ENCODE measurements around the gene TNFAIP8L1.

Gene TNFAIP8L1

DNA sequence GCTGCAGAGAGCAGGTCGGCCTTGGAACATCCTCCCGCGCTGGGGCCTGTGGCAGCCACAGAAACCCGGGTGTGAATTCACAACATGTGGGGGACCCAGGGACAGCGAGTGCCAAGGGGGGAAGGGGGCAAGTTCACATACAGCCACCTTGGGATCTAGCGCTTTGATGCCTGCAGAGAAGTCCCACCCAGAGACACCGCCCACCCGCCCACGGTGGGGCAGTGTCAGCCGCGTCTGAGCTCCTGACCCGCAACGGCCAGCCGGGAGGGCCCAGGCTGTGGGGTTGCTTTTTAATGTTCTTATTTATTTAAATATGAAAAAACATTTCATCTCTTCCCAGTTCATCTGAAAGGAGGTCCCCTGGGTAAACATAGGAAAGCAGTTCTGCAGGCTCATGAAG lies 17.9 kb downstream of the TNFAIP8L1 start:
- Histone ChIP-seq H3K9me2 (replicated peaks; ENCODE audit: insufficient read depth, low read length) (no peaks in the 10 kb centered on the region), H3K36me3 (replicated peaks; ENCODE audit: insufficient read depth, low read length) (0 out of 2 replicates have a peak, but pooled peaks cover 4% of the 10 kb centered on the region)

DNA sequence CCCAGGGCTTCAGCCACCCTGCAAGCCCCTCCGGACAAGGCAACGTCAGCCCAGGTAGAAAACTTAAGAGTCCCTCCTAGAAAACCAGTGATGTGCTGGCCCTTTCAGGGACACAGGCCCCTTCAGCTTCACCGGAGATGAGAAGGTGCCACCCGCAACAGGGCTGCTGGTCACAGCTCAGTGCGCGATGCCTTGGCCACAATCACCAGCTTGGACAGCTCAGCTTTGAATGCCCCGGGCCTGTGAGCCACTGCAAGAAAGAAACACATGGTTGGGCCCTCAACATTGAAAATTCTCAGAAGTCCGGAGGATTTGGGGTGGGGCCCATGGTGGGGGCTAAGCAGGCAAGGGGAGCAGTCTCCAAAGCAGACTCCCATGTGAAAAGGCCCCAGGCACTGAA lies 18.5 kb downstream of the TNFAIP8L1 start:
- Histone ChIP-seq H3K9me2 (replicated peaks; ENCODE audit: insufficient read depth, low read length) (no peaks in the 10 kb centered on the region), H3K79me2 (ENCODE audit: low read length) (no peaks in the 10 kb centered on the region), H3K27ac (ENCODE audit: low read length) (no peak overlapping the region), H2AFZ (ENCODE audit: low read length) (no peak overlapping the region), H3K36me3 (replicated peaks; ENCODE audit: insufficient read depth, low read length) (0 out of 2 replicates have a peak, but pooled peaks cover 4% of the 10 kb centered on the region), H3K9me3 (replicated peaks; ENCODE audit: insufficient read depth, low read length) (no peaks in the 10 kb centered on the region), H3K4me1 (ENCODE audit: low read length) (no peaks in the 10 kb centered on the region), H4K20me1 (ENCODE audit: insufficient read depth, low read length) (no peaks in the 10 kb centered on the region), H3K9ac (ENCODE audit: low read length) (no peak overlapping the region), H3K4me2 (ENCODE audit: low read depth, low read length) (no peak overlapping the region), H3F3A (ENCODE audit: insufficient read depth, low read length) (peaks cover 6% of the 10 kb centered on the region; the same call in 1 of the 2 replicates), H3K4me3 (ENCODE audit: low read length) (no peak overlapping the region), H3K27me3 (replicated peaks; ENCODE audit: insufficient read depth, low read length) (no peaks in the 10 kb centered on the region)
- TF ChIP-seq, protein P1, sequence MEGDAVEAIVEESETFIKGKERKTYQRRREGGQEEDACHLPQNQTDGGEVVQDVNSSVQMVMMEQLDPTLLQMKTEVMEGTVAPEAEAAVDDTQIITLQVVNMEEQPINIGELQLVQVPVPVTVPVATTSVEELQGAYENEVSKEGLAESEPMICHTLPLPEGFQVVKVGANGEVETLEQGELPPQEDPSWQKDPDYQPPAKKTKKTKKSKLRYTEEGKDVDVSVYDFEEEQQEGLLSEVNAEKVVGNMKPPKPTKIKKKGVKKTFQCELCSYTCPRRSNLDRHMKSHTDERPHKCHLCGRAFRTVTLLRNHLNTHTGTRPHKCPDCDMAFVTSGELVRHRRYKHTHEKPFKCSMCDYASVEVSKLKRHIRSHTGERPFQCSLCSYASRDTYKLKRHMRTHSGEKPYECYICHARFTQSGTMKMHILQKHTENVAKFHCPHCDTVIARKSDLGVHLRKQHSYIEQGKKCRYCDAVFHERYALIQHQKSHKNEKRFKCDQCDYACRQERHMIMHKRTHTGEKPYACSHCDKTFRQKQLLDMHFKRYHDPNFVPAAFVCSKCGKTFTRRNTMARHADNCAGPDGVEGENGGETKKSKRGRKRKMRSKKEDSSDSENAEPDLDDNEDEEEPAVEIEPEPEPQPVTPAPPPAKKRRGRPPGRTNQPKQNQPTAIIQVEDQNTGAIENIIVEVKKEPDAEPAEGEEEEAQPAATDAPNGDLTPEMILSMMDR (IDR thresholded peaks at IDR 0.05; ENCODE audit: low read length) = no peak
- TF ChIP-seq EZH2 (optimal IDR thresholded peaks at IDR 0.05; ENCODE audit: low read depth, low read length) = no peak
- TF ChIP-seq EZH2phosphoT487 (IDR thresholded peaks at IDR 0.05; ENCODE audit: low read length) = no peak
- DNase-seq = no peak

More for the DNA sequence above, 17.9 kb downstream of the TNFAIP8L1 start:
- Histone ChIP-seq H3K4me2 (ENCODE audit: low read depth, low read length) (no peak overlapping the region), H3F3A (ENCODE audit: insufficient read depth, low read length) (peaks cover 6% of the 10 kb centered on the region; the same call in 1 of the 2 replicates), H3K4me3 (ENCODE audit: low read length) (no peak overlapping the region), H3K27ac (ENCODE audit: low read length) (no peak overlapping the region), H3K9me3 (replicated peaks; ENCODE audit: insufficient read depth, low read length) (no peaks in the 10 kb centered on the region), H2AFZ (ENCODE audit: low read length) (no peak overlapping the region), H3K4me1 (ENCODE audit: low read length) (no peaks in the 10 kb centered on the region), H3K79me2 (ENCODE audit: low read length) (no peaks in the 10 kb centered on the region), H3K27me3 (replicated peaks; ENCODE audit: insufficient read depth, low read length) (no peaks in the 10 kb centered on the region), H4K20me1 (ENCODE audit: insufficient read depth, low read length) (no peaks in the 10 kb centered on the region), H3K9ac (ENCODE audit: low read length) (no peak overlapping the region)
- DNase-seq = no peak
- TF ChIP-seq, protein P1 (IDR thresholded peaks at IDR 0.05; ENCODE audit: low read length) = no peak
- TF ChIP-seq EZH2 (optimal IDR thresholded peaks at IDR 0.05; ENCODE audit: low read depth, low read length) = no peak
- no peak for TF ChIP-seq EZH2phosphoT487 (IDR thresholded peaks at IDR 0.05; ENCODE audit: low read length)

DNA sequence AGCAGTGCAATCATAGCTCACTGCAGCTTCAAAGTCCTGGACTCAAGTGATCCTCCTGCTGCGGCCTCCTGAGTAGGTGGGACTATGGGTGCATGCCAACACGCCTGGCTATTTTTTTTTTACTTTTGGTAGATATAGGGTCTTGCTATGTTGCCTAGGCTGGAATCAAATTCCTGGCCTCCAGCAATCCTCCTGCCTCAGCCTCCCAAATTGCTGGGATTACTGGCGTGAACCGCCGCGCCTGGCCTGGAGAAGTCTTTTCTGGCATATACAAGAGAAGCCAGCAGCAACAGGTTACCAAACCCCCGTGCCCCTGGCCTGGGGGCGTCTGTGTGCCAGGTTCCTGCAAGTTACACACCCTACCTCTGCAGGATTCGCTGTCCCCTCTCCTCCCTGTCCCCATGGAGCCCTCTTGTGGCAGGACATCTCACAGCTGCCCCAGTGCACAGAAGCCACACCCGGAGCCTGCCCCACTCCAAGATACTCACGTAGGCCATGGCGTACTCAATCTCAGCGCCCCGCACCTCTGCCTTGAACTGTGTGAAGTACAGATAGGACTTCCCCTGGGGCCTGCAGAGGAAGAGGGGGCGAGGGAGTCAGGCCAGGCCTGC lies 21.0 kb downstream of the TNFAIP8L1 start:
- Histone ChIP-seq H3K27ac (ENCODE audit: low read length) (no peak overlapping the region), H3F3A (ENCODE audit: insufficient read depth, low read length) (peaks cover 2% of the 10 kb centered on the region; the same call in 1 of the 2 replicates), H3K79me2 (ENCODE audit: low read length) (peaks cover 13% of the 10 kb centered on the region), H3K9me2 (replicated peaks; ENCODE audit: insufficient read depth, low read length) (no peaks in the 10 kb centered on the region), H3K4me3 (ENCODE audit: low read length) (no peak overlapping the region), H3K9ac (ENCODE audit: low read length) (no peak overlapping the region), H3K4me1 (ENCODE audit: low read length) (no peaks in the 10 kb centered on the region), H3K27me3 (replicated peaks; ENCODE audit: insufficient read depth, low read length) (no peaks in the 10 kb centered on the region), H3K4me2 (ENCODE audit: low read depth, low read length) (no peak overlapping the region), H2AFZ (ENCODE audit: low read length) (no peak overlapping the region), H3K9me3 (replicated peaks; ENCODE audit: insufficient read depth, low read length) (no peaks in the 10 kb centered on the region), H4K20me1 (ENCODE audit: insufficient read depth, low read length) (no peaks in the 10 kb centered on the region), H3K36me3 (replicated peaks; ENCODE audit: insufficient read depth, low read length) (0 out of 2 replicates have a peak, but pooled peaks cover 4% of the 10 kb centered on the region)
- DNase-seq = peak; percentile 41
- TF ChIP-seq EZH2phosphoT487 (IDR thresholded peaks at IDR 0.05; ENCODE audit: low read length) (no peak), EZH2 (optimal IDR thresholded peaks at IDR 0.05; ENCODE audit: low read depth, low read length) (no peak)
- TF ChIP-seq, protein P1 (IDR thresholded peaks at IDR 0.05; ENCODE audit: low read length) = peak; percentile 48
